HCT116 (cell line): ENCODE data around the gene CIRBP. TPM values are rescaled to one million over a fixed set of nuclear protein-coding genes. Genes with fewer than 3 reads are reported as not detected.

Source experiments
- ATAC-seq: fragments of 200-7000 bp; cut with Tn5 transposase; 2 replicates; pipeline ENCODE4 v1.9.1; 2020; ENCODE audit warnings: mild to moderate bottlenecking, moderate library complexity
- BruUV-seq: library from RNA; stranded (reverse); fragments of 400-500 nt; replicated peaks from 2 replicates; lab custom pipeline; 2021; lab: Mats Ljungman, UMichigan
- CTCF ChIA-PET: fragments of 300-600 bp; sonication (Branson Sonifier 250); formaldehyde crosslinking; loops from one replicate; lab custom pipeline; 2021; ENCODE audit warnings: antibody characterized with exemption; lab: Charles Lee
- POLR2A ChIA-PET: fragments of 300-600, 350-600 bp; sonication (Branson Sonifier 250); formaldehyde crosslinking; loops from one replicate; lab custom pipeline; 2021; ENCODE audit warnings: antibody characterized with exemption; lab: Charles Lee
- RAD21 ChIA-PET, 2 experiments: fragments of 300-600 bp; sonication (Branson Sonifier 250); formaldehyde crosslinking; loops; one replicate each; lab custom pipeline; 2023; ENCODE audit warnings: low total read pairs in 2 of 2; ENCODE audit not compliant: uncharacterized antibody in 2 of 2, unreplicated experiment in 2 of 2, low non-redundant PET in 1 of 2; lab: Charles Lee
- DNase-seq: peaks from one replicate; pipeline ENCODE4 v3.0.0-alpha.2; 2010; ENCODE audit warnings: low read depth, low spot score
- H2AFZ ChIP-seq: fragments of 200-600 bp; shearing (Covaris generic), sonication (generic); 2 replicates; pipeline ENCODE4 v1.6.1; 2017; ENCODE audit warnings: low read depth, mixed run types, mixed read lengths, antibody characterized with exemption, low read length; ENCODE audit not compliant: poor library complexity, severe bottlenecking
- H3K27ac ChIP-seq: 2 replicates; pipeline ENCODE4 v1.5.1; 2012; ENCODE audit warnings: low read depth, low read length
- H3K27me3 ChIP-seq: fragments of 200-600 bp; sonication (generic); 2 replicates; pipeline ENCODE4 v1.6.1; 2016; ENCODE audit warnings: mixed run types, low read length, mixed read lengths; ENCODE audit not compliant: insufficient read depth
- H3K36me3 ChIP-seq, 2 experiments: fragments of 200-500 bp in 1 of 2; fragments of 200-600 bp in 1 of 2; sonication (Bioruptor generic) in 1 of 2; sonication (generic) in 1 of 2; 2 replicates each; pipeline versions ENCODE4 v1.5.1 to v1.6.1; 2014 to 2016; ENCODE audit warnings: low read length in 2 of 2, inconsistent platforms in 1 of 2, mixed read lengths in 1 of 2, mixed run types in 1 of 2; ENCODE audit not compliant: insufficient read depth in 2 of 2, control insufficient read depth in 1 of 2
- H3K4me1 ChIP-seq, 2 experiments: fragments of 200-600 bp in 1 of 2; sonication (generic) in 1 of 2; 2 replicates each; pipeline versions ENCODE4 v1.5.1 to v1.6.1; 2012 to 2017; ENCODE audit warnings: low read length in 2 of 2, inconsistent platforms in 1 of 2, mild to moderate bottlenecking in 1 of 2, mixed read lengths in 1 of 2, mixed run types in 1 of 2, moderate library complexity in 1 of 2; ENCODE audit not compliant: insufficient read depth in 2 of 2, control insufficient read depth in 1 of 2
- H3K4me2 ChIP-seq: fragments of 200-600 bp; sonication (generic); 2 replicates; pipeline ENCODE4 v1.6.1; 2017; ENCODE audit warnings: mixed run types, low read length, mixed read lengths
- H3K4me3 ChIP-seq, 2 experiments: fragments of 200-600 bp in 1 of 2; sonication (generic) in 1 of 2; replicated peaks in 1 of 2; 2 replicates each; pipeline ENCODE4 v1.5.1; 2011 to 2016; ENCODE audit warnings: low read length in 2 of 2, control low read depth in 1 of 2, low read depth in 1 of 2, mild to moderate bottlenecking in 1 of 2, mixed read lengths in 1 of 2, mixed run types in 1 of 2
- H3K79me2 ChIP-seq: fragments of 200-600 bp; sonication (generic); 2 replicates; pipeline ENCODE4 v1.6.1; 2017; ENCODE audit warnings: mild to moderate bottlenecking, mixed run types, low read length, moderate library complexity, mixed read lengths; ENCODE audit not compliant: insufficient read depth
- H3K9ac ChIP-seq: fragments of 200-600 bp; sonication (generic); 2 replicates; pipeline ENCODE4 v1.6.1; 2016; ENCODE audit warnings: low read length, mixed read lengths
- H3K9me2 ChIP-seq: fragments of 200-600 bp; sonication (generic), shearing (Covaris generic); 2 replicates; pipeline ENCODE4 v1.6.1; 2017; ENCODE audit warnings: mixed run types, mild to moderate bottlenecking, moderate library complexity; ENCODE audit not compliant: insufficient read depth
- H3K9me3 ChIP-seq, 2 experiments: fragments of 200-500 bp in 1 of 2; fragments of 200-600 bp in 1 of 2; sonication (Bioruptor generic) in 1 of 2; sonication (generic) in 1 of 2; 2 replicates each; pipeline ENCODE4 v1.6.1; 2014 to 2017; ENCODE audit warnings: low read length in 2 of 2, mixed read lengths in 2 of 2, inconsistent platforms in 1 of 2, low read depth in 1 of 2, mild to moderate bottlenecking in 1 of 2, mixed run types in 1 of 2, moderate library complexity in 1 of 2; ENCODE audit not compliant: control insufficient read depth in 1 of 2, insufficient read depth in 1 of 2
- H4K20me1 ChIP-seq: fragments of 200-600 bp; sonication (generic), shearing (Covaris generic); 2 replicates; pipeline ENCODE4 v1.6.1; 2017; ENCODE audit warnings: mixed run types, mild to moderate bottlenecking, moderate library complexity; ENCODE audit not compliant: insufficient read depth
- ELF1 ChIP-seq: IDR thresholded peaks from 2 replicates; pipeline ENCODE4 v1.6.1; 2012; ENCODE audit warnings: low read depth, borderline replicate concordance
- EZH2 ChIP-seq: fragments of 200-600 bp; sonication (generic); IDR thresholded peaks from 2 replicates; pipeline ENCODE4 v1.6.1; 2017; ENCODE audit warnings: antibody characterized with exemption, mixed run types
- EZH2phosphoT487 ChIP-seq: fragments of 200-600 bp; IDR thresholded peaks from 2 replicates; pipeline ENCODE4 v1.6.1; 2018; ENCODE audit warnings: antibody characterized with exemption, borderline replicate concordance
- JUND ChIP-seq: IDR thresholded peaks from 2 replicates; pipeline ENCODE4 v1.6.1; 2012
- MAX ChIP-seq: IDR thresholded peaks from 2 replicates; pipeline ENCODE4 v1.6.1; 2012
- POLR2A ChIP-seq: IDR thresholded peaks from 2 replicates; pipeline ENCODE4 v1.7.0; 2011; ENCODE audit warnings: borderline replicate concordance; ENCODE audit not compliant: insufficient read depth, insufficient read length; ENCODE audit errors: extremely low read depth
- POLR2AphosphoS5 ChIP-seq: IDR thresholded peaks from 2 replicates; pipeline ENCODE4 v1.6.1; 2011; ENCODE audit warnings: mild to moderate bottlenecking, low read depth, low read length, moderate library complexity
- RAD21 ChIP-seq: IDR thresholded peaks from 2 replicates; pipeline ENCODE4 v1.6.1; 2012; ENCODE audit warnings: low read depth, mild to moderate bottlenecking
- REST ChIP-seq: IDR thresholded peaks from 2 replicates; pipeline ENCODE4 v1.6.1; 2012; ENCODE audit warnings: low read depth
- SIN3A ChIP-seq: IDR thresholded peaks from 2 replicates; pipeline ENCODE4 v1.6.1; 2012; ENCODE audit warnings: low read depth
- SRF ChIP-seq: IDR thresholded peaks from 2 replicates; pipeline ENCODE4 v1.6.1; 2012; ENCODE audit warnings: low read depth
- TCF7L2 ChIP-seq: IDR thresholded peaks from 2 replicates; pipeline ENCODE4 v1.7.0; 2011; ENCODE audit warnings: borderline replicate concordance, inconsistent platforms; ENCODE audit not compliant: insufficient read depth, insufficient read length; ENCODE audit errors: extremely low read depth
- YY1 ChIP-seq: IDR thresholded peaks from 2 replicates; pipeline ENCODE4 v1.6.1; 2011; ENCODE audit warnings: low read length, low read depth, moderate library complexity, mild to moderate bottlenecking; ENCODE audit not compliant: insufficient replicate concordance; ENCODE audit errors: extremely low read depth
- ZBTB33 ChIP-seq: IDR thresholded peaks from 2 replicates; pipeline ENCODE4 v1.6.1; 2011; ENCODE audit warnings: mild to moderate bottlenecking, low read length, moderate library complexity; ENCODE audit not compliant: insufficient replicate concordance; ENCODE audit errors: extremely low read depth
- ZFX ChIP-seq: fragments of 450-650 bp; IDR thresholded peaks from 2 replicates; pipeline ENCODE4 v1.6.1; 2017
- ZNF274 ChIP-seq: fragments of 200-500 bp; sonication (Bioruptor generic); IDR thresholded peaks from 2 replicates; pipeline ENCODE4 v1.6.1; 2014; ENCODE audit warnings: mild to moderate bottlenecking, low read depth, low read length, inconsistent platforms
- intact Hi-C: fragments of 100-400 bp; cut with micrococcal nuclease; formaldehyde crosslinking; loops from 2 replicates; pipeline ENCODE4 v1.10.0; 2022
- total RNA-seq: library from RNA; stranded (reverse); gene quantifications from one replicate; pipeline ENCODE4 v1.2.1, GENCODE V29; 2021; ENCODE audit not compliant: unreplicated experiment

Gene CIRBP
- total RNA-seq, 1 experiment from 2014 or later = 276 TPM

GRCh38 chr19:1269478-1270212 lies 513 bp downstream of the CIRBP start:
- ChIA-PET POLR2A (interaction anchor here (0.6 to 1.7 kb wide), 32 partner anchors 10 to 635 kb away, joined by 3 to 139 read pairs (median 7); partner anchors contain the start of genes ABCA7, ATP5F1D, CBARP and CNN2), CTCF (interaction anchor here (1.0 to 6.5 kb wide), 4 partner anchors 14 to 186 kb away, joined by 3 to 325 read pairs (median 3); no protein-coding TSS in a partner anchor), RAD21 (interaction anchor here (0.6 to 1.4 kb wide), 5 partner anchors 17 to 244 kb away, joined by 3 to 16 read pairs (median 4); partner anchors contain the start of gene CNN2 (in 1 of the 2))
- Histone ChIP-seq H3K9ac (peak overlapping the region; percentile 98), H3K9me2 (no peaks in the 10 kb centered on the region), H3K36me3 (peaks cover 26 to 32% of the 10 kb centered on the region in 2 experiments; a peak in 3 of 4 replicates), H3K4me2 (peak overlapping the region; percentile 100), H3K4me3 (peak overlapping the region; percentile 85 to 96), H2AFZ (no peak overlapping the region), H4K20me1 (no peaks in the 10 kb centered on the region), H3K27me3 (no peaks in the 10 kb centered on the region), H3K9me3 (no peaks in the 10 kb centered on the region), H3K4me1 (peaks cover 45 to 81% of the 10 kb centered on the region in 2 experiments), H3K27ac (peak overlapping the region; percentile 100), H3K79me2 (peaks cover 51% of the 10 kb centered on the region)
- BruUV-seq = TSS peak; percentile 65
- ATAC-seq (peak; percentile 23), DNase-seq (no peak)
- TF ChIP-seq RAD21 (no peak), SRF (no peak), POLR2AphosphoS5 (peak; percentile 89), POLR2A (no peak), JUND (no peak), REST (no peak), SIN3A (no peak), ELF1 (no peak), ZNF274 (no peak), ZFX (peak; percentile 76), YY1 (peak; percentile 98), ZBTB33 (no peak), EZH2 (no peak), TCF7L2 (no peak), MAX (no peak), EZH2phosphoT487 (no peak)
- intact Hi-C loops = loop anchor here (10.0 kb wide), 1 partner anchor 135 kb away; the partner anchor contains the start of genes DAZAP1 and GAMT
